Measurements from ENCODE around the gene GLI2. TPM values are rescaled to one million over a fixed set of nuclear protein-coding genes. Genes with fewer than 3 reads are reported as not detected.

GLI2 gene
- total and polyA plus RNA-seq, 2 of the 4 experiments (the other 2 are of a cell fraction), result 3.8 to 26.0 TPM

DNA sequence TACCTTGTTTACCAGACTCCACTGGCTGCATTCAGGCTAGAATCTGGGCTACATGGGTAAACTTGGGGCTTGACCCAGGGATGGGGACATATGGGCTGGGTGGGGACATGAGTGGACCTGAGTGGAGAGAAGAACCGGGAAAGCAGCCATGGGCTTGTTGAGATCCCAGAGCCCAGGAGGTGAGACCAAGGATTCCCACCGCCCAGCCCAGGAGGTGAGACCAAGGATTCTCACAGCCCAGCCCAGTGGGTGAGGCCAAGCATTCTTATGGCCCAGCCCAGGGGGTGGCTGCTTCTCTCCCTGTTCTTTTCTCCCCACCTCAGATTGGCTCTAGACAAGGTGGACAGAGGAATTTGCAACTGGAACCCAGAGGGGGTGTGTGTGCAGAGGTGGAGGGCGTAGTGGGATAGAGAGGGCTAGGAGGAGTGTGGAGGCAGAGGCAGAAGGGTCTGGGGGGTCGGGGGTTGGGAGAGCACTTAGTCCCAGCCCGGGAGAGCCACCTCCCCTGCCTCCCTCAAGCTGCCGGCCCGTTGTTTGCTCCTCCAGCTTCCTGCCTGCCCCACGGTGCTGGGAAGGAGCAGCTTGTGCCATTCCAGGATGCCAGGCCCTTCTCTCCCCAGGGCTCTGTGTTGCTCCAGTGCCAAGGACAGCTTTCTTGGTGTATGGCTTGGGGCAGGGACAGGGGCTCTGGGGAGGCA is 25.6 kb downstream of the GLI2 start:
- no peaks in the 10 kb centered on the region for H3K9me3 ChIP-seq (ENCODE audit: control insufficient read depth, insufficient read depth, low read length)
- peaks cover 16 to 84% of the 10 kb centered on the region in 2 experiments; a peak in 3 of 4 replicates for H3K79me1 ChIP-seq (ENCODE audit: low read depth in 1 of 2, low read length in 2 of 2)
- H2BK15ac ChIP-seq (ENCODE audit: low read depth, low read length), result no peak overlapping the region; the same call in 2 of the 3 replicates
- ChIA-PET POLR2A (ENCODE audit: unreplicated experiment) (no interaction called here), CTCF (no interaction called here)
- peaks cover 74% of the 10 kb centered on the region for H3K9me1 ChIP-seq (ENCODE audit: insufficient read depth, low read length)
- H2BK20ac ChIP-seq (ENCODE audit: low read depth, low read length), result no peak overlapping the region
- peak overlapping the region; percentile 38 for H2AK5ac ChIP-seq (ENCODE audit: low read depth, low read length)
- no peaks in the 10 kb centered on the region for H3K27me3 ChIP-seq (ENCODE audit: control insufficient read depth, insufficient read depth, low read length)
- in situ Hi-C loops (cut with MboI; ENCODE audit: low sequenced_read_pairs) (no loop called here), intact Hi-C loops (cut with micrococcal nuclease) (no loop called here), dilution Hi-C loops (cut with HindIII; ENCODE audit: low sequenced_read_pairs, unreplicated experiment) (no loop called here)
- H3K23ac ChIP-seq (ENCODE audit: low read depth, low read length), result no peak overlapping the region
- peak overlapping the region in 1 of 2 experiments; percentile 40; a peak in 1 of 4 replicates for H4K8ac ChIP-seq (ENCODE audit: low read depth in 2 of 2, low read length in 2 of 2)
- ATAC-seq (ENCODE audit: low read depth) (no peak), DNase-seq (no peak)
- no peak overlapping the region for H2AFZ ChIP-seq (replicated peaks; ENCODE audit: low read length, poor library complexity)
- H3K9ac ChIP-seq (ENCODE audit: low read depth, low read length), result 0 out of 2 replicates have a peak overlapping the region, but pooled peaks have one; percentile 2
- H2BK120ac ChIP-seq (ENCODE audit: low read depth, low read length), result peak overlapping the region; percentile 36; the same call in 1 of the 2 replicates
- peak overlapping the region; percentile 9 for H4K5ac ChIP-seq (ENCODE audit: low read depth, low read length)
- H3K4me3 ChIP-seq (ENCODE audit: insufficient read depth, low read depth, low read length), result no peak overlapping the region
- peak overlapping the region; percentile 52 for H2BK5ac ChIP-seq (ENCODE audit: low read depth, low read length, poor library complexity, severe bottlenecking)
- H3K56ac ChIP-seq (ENCODE audit: extremely low read depth, insufficient read depth, low read length), result no peak overlapping the region
- H3K4me1 ChIP-seq (ENCODE audit: control insufficient read depth, insufficient read depth, low read length), result peaks cover 70% of the 10 kb centered on the region
- no peak overlapping the region for H3K27ac ChIP-seq (ENCODE audit: insufficient read depth, low read length)
- no peak overlapping the region for H3K4me2 ChIP-seq (ENCODE audit: low read depth, low read length)
- peak overlapping the region; percentile 49 for H3K4ac ChIP-seq (ENCODE audit: low read depth, low read length)
- TF ChIP-seq RFX5 (IDR thresholded peaks at IDR 0.05; ENCODE audit: low read depth, low read length) (no peak), CEBPB (IDR thresholded peaks at IDR 0.05; ENCODE audit: low read depth, low read length) (no peak), MXI1 (IDR thresholded peaks at IDR 0.05; ENCODE audit: borderline replicate concordance, low read depth, low read length) (no peak), RCOR1 (IDR thresholded peaks at IDR 0.05; ENCODE audit: insufficient replicate concordance, low read length) (no peak), CHD1 (IDR thresholded peaks at IDR 0.05; ENCODE audit: low read depth, low read length) (no peak), NFE2L2 (IDR thresholded peaks at IDR 0.05; ENCODE audit: low read depth, low read length) (no peak), SMC3 (IDR thresholded peaks at IDR 0.05; ENCODE audit: low read depth, low read length) (no peak), MAZ (IDR thresholded peaks at IDR 0.05; ENCODE audit: borderline replicate concordance, low read depth, low read length) (no peak), POLR2A (IDR thresholded peaks at IDR 0.05; ENCODE audit: low read depth, low read length) (no peak), FOS (IDR thresholded peaks at IDR 0.05; ENCODE audit: low read depth, low read length) (no peak), RAD21 (IDR thresholded peaks at IDR 0.05; ENCODE audit: low read length) (no peak), BHLHE40 (IDR thresholded peaks at IDR 0.05; ENCODE audit: low read depth, low read length) (no peak)
- TF ChIP-seq, protein P1, sequence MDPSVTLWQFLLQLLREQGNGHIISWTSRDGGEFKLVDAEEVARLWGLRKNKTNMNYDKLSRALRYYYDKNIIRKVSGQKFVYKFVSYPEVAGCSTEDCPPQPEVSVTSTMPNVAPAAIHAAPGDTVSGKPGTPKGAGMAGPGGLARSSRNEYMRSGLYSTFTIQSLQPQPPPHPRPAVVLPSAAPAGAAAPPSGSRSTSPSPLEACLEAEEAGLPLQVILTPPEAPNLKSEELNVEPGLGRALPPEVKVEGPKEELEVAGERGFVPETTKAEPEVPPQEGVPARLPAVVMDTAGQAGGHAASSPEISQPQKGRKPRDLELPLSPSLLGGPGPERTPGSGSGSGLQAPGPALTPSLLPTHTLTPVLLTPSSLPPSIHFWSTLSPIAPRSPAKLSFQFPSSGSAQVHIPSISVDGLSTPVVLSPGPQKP (IDR thresholded peaks at IDR 0.05; ENCODE audit: borderline replicate concordance, low read depth, low read length), result no peak
- TF ChIP-seq, protein P2, sequence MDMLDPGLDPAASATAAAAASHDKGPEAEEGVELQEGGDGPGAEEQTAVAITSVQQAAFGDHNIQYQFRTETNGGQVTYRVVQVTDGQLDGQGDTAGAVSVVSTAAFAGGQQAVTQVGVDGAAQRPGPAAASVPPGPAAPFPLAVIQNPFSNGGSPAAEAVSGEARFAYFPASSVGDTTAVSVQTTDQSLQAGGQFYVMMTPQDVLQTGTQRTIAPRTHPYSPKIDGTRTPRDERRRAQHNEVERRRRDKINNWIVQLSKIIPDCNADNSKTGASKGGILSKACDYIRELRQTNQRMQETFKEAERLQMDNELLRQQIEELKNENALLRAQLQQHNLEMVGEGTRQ (IDR thresholded peaks at IDR 0.05; ENCODE audit: low read depth, low read length), result no peak
- TF ChIP-seq, protein P3, sequence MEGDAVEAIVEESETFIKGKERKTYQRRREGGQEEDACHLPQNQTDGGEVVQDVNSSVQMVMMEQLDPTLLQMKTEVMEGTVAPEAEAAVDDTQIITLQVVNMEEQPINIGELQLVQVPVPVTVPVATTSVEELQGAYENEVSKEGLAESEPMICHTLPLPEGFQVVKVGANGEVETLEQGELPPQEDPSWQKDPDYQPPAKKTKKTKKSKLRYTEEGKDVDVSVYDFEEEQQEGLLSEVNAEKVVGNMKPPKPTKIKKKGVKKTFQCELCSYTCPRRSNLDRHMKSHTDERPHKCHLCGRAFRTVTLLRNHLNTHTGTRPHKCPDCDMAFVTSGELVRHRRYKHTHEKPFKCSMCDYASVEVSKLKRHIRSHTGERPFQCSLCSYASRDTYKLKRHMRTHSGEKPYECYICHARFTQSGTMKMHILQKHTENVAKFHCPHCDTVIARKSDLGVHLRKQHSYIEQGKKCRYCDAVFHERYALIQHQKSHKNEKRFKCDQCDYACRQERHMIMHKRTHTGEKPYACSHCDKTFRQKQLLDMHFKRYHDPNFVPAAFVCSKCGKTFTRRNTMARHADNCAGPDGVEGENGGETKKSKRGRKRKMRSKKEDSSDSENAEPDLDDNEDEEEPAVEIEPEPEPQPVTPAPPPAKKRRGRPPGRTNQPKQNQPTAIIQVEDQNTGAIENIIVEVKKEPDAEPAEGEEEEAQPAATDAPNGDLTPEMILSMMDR (conservative IDR thresholded peaks at IDR 0.05; ENCODE audit: low read depth, low read length), result no peak
- H3K18ac ChIP-seq (ENCODE audit: low read depth, low read length), result peak overlapping the region; percentile 61
- H3K36me3 ChIP-seq (ENCODE audit: control insufficient read depth, insufficient read depth, low read length), result no peaks in the 10 kb centered on the region
- H4K91ac ChIP-seq (ENCODE audit: insufficient read depth, low read depth, low read length), result peak overlapping the region; percentile 48; the same call in 1 of the 2 replicates
- BruUV-seq (replicated peaks), result no TSS peak
- H4K20me1 ChIP-seq (ENCODE audit: insufficient read depth, low read length), result peaks cover 42% of the 10 kb centered on the region
- no CpG with 5 or more reads among the region's 8 CpGs for WGBS, 2 experiments (ENCODE audit: extremely low coverage in 2 of 2, insufficient read length in 1 of 2)
- H3K14ac ChIP-seq (replicated peaks; ENCODE audit: low read depth, low read length), result peak overlapping the region; percentile 66; the same call in 1 of the 2 replicates
- H2AK9ac ChIP-seq (replicated peaks; ENCODE audit: low read depth, low read length, poor library complexity), result no peak overlapping the region

Data from IMR-90 (cell line).